Right lobe of liver (tissue), 6 donors: ENCODE results near the gene RBFOX2. TPM values are rescaled to one million over a fixed set of nuclear protein-coding genes. Genes with fewer than 3 reads are reported as not detected.

Experiments used
- ATAC-seq, 4 donors: fragments of 200-7000 bp; cut with Tn5 transposase; one replicate each; pipeline ENCODE4 v1.9.1; 2020; ENCODE audit warnings: mild to moderate bottlenecking in 4 of 4, moderate library complexity in 4 of 4
- DNase-seq, 3 donors: peaks; one replicate each; pipeline ENCODE4 v3.0.0-alpha.2; 2020
- H3K27ac ChIP-seq, 3 donors: fragments of 200-600 bp; one replicate each; pipeline ENCODE4 v1.8.0; 2022
- H3K27me3 ChIP-seq, 2 donors: fragments of 200-600 bp; one replicate each; pipeline ENCODE4 v1.8.0; 2022
- H3K36me3 ChIP-seq, 4 donors: fragments of 200-600 bp; sonication (generic) in 1 of 4; one replicate each; pipeline versions ENCODE4 v1.5.1 to v1.8.0; 2017 to 2022; ENCODE audit warnings: control low read depth in 1 of 4
- H3K4me1 ChIP-seq, 4 donors: fragments of 200-600 bp; sonication (generic) in 1 of 4; one replicate each; pipeline versions ENCODE4 v1.5.1 to v1.8.0; 2017 to 2022; ENCODE audit warnings: control low read depth in 1 of 4
- H3K4me3 ChIP-seq, 3 donors: fragments of 200-600 bp; one replicate each; pipeline ENCODE4 v1.8.0; 2022
- H3K9me3 ChIP-seq, 4 donors: fragments of 200-600 bp; sonication (generic) in 1 of 4; one replicate each; pipeline versions ENCODE4 v1.5.1 to v1.8.0; 2017 to 2022; ENCODE audit warnings: control low read depth in 1 of 4
- CTCF ChIP-seq, 4 donors: fragments of 200-600 bp in 3 of 4; fragments of 450-650 bp in 1 of 4; IDR thresholded peaks; one replicate each; pipeline versions ENCODE4 v1.5.1 to v1.8.0; 2016 to 2022; ENCODE audit warnings: antibody characterized with exemption in 4 of 4, mild to moderate bottlenecking in 2 of 4
- POLR2A ChIP-seq: fragments of 450-650 bp; IDR thresholded peaks from one replicate; pipeline ENCODE4 v1.6.1; 2017; ENCODE audit warnings: antibody characterized with exemption, mild to moderate bottlenecking
- WGBS: methylation state at CpG from one replicate; pipeline ENCODE4 v1.1.6; 2018; ENCODE audit warnings: low coverage, low lambda C conversion rate; ENCODE audit not compliant: insufficient coverage; ENCODE audit errors: missing lambda C conversion rate; 5-methylcytosine and 5-hydroxymethylcytosine counted together
- intact Hi-C, 2 donors: fragments of 100-400 bp; cut with DNase I; formaldehyde crosslinking; loops; one replicate each; pipeline versions ENCODE4 v1.11.2 to v1.14.1; 2022
- total RNA-seq, 6 experiments: library from RNA; depleted of rRNA in 2 of 6; stranded (reverse); fragments of >200 nt in 2 of 6; fragmentation: NEBNext Ultra II Directional in 3 of 6; extraction: Animal tissue kit (Norgen Biotek cat#: 25700) in 3 of 6; gene quantifications; one replicate each; pipeline versions ENCODE4 v1.1.0 to v1.2.4, GENCODE V29; 2016 to 2023
- donor health status: DM: no; HTN: yes; CAD: no.
- donor health status: DM: no; HTN: no; CAD: no.
- donor health status: DM: no; HTN: no; CAD: no.
- donor health status: DM: no; HTN: yes; CAD: no.
- donor health status: DM: no; HTN: yes; CAD: no.

The RBFOX2 gene
- total RNA-seq, 6 experiments from 2014 or later: 23.9 to 36.5 (median 29.5) TPM

DNA sequence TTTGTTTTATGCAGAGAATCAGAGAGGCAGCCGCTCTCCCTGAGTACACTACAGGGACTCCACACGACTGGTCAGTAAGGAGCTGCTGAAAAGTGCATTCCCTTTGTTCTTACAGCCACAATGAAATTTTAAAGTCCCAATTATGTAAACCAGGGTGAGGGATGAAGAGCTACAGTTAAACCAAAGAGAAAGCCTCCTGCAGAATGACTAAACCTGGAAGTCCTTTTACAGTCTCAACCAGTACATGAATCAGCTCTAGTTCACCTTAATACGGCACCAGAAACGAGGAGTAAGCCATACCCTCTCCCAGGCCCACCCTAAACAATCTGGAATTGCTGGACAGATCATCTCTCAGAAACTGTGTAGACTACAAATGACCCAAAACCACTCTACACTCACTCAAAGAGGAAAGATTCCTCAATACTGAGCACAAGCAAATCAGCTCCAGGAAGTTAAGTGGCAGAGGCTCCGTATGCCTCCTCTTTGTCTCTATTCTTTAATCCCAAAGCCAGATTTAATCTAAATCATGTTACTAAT is 113.1 kb downstream of the RBFOX2 start:
- DNase-seq: no peak
- Histone ChIP-seq H3K36me3 (no peaks in the 10 kb centered on the region), H3K4me3 (peak overlapping the region in 2 of 3 donors; percentile 26 to 36), H3K4me1 (peaks cover 0 to 59% (median 27%) of the 10 kb centered on the region in 4 donors), H3K27me3 (no peaks in the 10 kb centered on the region), H3K9me3 (no peaks in the 10 kb centered on the region), H3K27ac (peak overlapping the region in 2 of 3 donors; percentile 67 to 76)
- intact Hi-C loops: no loop called here
- 23% methylated on average over 5 of the region's 5 CpGs for WGBS
- no peak for TF ChIP-seq CTCF (IDR thresholded peaks at IDR 0.05)
- TF ChIP-seq POLR2A: no peak
- peak; percentile 3 to 17 (median 8) for ATAC-seq

DNA sequence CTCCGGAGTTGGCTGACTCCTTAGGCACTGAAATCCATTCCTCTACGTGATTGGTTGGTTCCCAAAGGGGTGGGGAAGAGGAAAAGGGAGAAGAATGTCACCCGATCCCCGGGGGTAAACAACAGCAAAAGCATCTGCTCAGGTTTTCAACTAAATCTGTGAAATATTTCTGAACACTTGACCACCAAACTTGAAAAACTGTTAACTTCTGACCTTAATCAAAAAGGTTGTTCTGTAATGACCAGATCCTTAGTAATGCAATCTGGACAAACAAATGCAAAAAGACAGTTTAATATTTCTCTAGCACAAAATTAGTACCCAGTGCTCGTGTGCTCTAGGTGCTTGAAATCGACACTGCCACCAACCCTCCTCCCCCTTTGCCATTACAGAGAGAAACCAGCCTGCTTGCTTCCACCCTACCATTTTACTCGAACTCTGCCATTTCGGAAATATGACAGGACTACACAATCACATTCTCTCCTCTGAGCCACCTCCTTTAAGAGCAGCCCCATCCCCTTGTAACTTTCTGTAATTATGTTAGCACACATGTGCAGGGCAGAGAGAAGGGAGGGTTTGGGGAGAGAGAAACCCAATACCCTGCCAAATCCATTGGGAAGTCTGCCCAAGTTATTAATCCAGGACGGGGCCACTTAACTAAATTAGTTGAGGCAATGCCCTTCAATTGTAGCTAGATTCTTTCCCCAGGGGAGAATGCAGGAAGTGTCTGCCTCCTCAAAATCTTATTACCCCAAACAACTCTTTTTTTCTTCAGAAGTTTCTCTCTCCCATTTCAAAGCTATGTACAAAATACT is 113.8 kb downstream of the RBFOX2 start:
- WGBS: 2% methylated on average over 9 of the region's 9 CpGs
- no peaks in the 10 kb centered on the region for H3K36me3 ChIP-seq
- TF ChIP-seq POLR2A: no peak
- no peak for TF ChIP-seq CTCF (IDR thresholded peaks at IDR 0.05)
- no peaks in the 10 kb centered on the region for H3K27me3 ChIP-seq
- H3K4me1 ChIP-seq: peaks cover 0 to 56% (median 25%) of the 10 kb centered on the region in 4 donors
- H3K4me3 ChIP-seq: peak overlapping the region; percentile 14 to 36 (median 26)
- intact Hi-C loops: no loop called here
- ATAC-seq (peak; percentile 85 to 92 (median 90)), DNase-seq (peak in 1 of 3 donors; percentile 69)
- no peaks in the 10 kb centered on the region for H3K9me3 ChIP-seq
- peak overlapping the region; percentile 31 to 76 (median 67) for H3K27ac ChIP-seq

DNA sequence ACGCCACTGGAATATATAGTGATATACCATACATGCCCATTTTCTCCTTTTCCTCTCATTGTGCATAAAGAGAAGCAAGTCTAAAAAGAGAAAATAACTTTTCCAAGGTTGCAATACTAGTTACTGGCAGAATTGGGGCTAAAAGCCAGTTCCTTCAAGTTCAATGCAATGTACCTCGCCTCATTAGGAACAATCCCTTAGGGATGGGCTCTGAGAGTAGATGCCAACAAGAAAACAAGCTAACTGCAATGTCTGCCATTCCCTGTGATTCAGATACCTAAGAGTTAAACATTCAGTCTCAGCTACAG is 114.3 kb downstream of the RBFOX2 start:
- no peak for TF ChIP-seq CTCF (IDR thresholded peaks at IDR 0.05)
- no peak for TF ChIP-seq POLR2A
- H3K27ac ChIP-seq: peak overlapping the region in 2 of 3 donors; percentile 67 to 76
- DNase-seq (no peak), ATAC-seq (no peak)
- WGBS: 40% methylated on average over 2 of the region's 2 CpGs
- peak overlapping the region in 1 of 3 donors; percentile 36 for H3K4me3 ChIP-seq
- H3K4me1 ChIP-seq: peaks cover 0 to 50% (median 22%) of the 10 kb centered on the region in 4 donors
- H3K36me3 ChIP-seq: no peaks in the 10 kb centered on the region
- intact Hi-C loops: no loop called here
- no peaks in the 10 kb centered on the region for H3K27me3 ChIP-seq
- no peaks in the 10 kb centered on the region for H3K9me3 ChIP-seq

- Histone ChIP-seq H3K9me3 (no peaks in the 10 kb centered on the region), H3K4me1 (peaks cover 0 to 46% (median 20%) of the 10 kb centered on the region in 4 donors), H3K36me3 (no peaks in the 10 kb centered on the region), H3K4me3 (no peak overlapping the region), H3K27ac (peak overlapping the region in 2 of 3 donors; percentile 67 to 76), H3K27me3 (no peaks in the 10 kb centered on the region)
- no peak for DNase-seq
- ATAC-seq: no peak
- intact Hi-C loops: no loop called here
- whole genome bisulfite sequencing: no CpG with 5 or more reads among the region's 1 CpG
- TF ChIP-seq POLR2A (no peak), CTCF (IDR thresholded peaks at IDR 0.05) (no peak)
Observed at GRCh38 chr22:35913925-35914324, 114.7 kb downstream of the RBFOX2 start.
